ENCODE data around the gene DOK5. TPM values are rescaled to one million over a fixed set of nuclear protein-coding genes. Genes with fewer than 3 reads are reported as not detected.

The DOK5 gene
- total RNA-seq, 1 experiment from 2014 or later = 4.9 TPM

- CTCF ChIA-PET = no interaction called here
- POLR2A ChIA-PET (ENCODE audit: low non-redundant PET) = no interaction called here
Measured at GRCh38 chr20:54549658-54550326, 74.4 kb downstream of the DOK5 start.

GRCh38 chr20:54550776-54551396, 75.5 kb downstream of the DOK5 start:
- POLR2A ChIA-PET (ENCODE audit: low non-redundant PET) = no interaction called here
- H3K9me3 ChIP-seq (ENCODE audit: low read depth, low read length, poor library complexity, severe bottlenecking) = no peaks in the 10 kb centered on the region
- BruUV-seq (replicated peaks) = no TSS peak
- intact Hi-C loops (cut with micrococcal nuclease; ENCODE audit: unreplicated experiment) = no loop called here
- no peaks in the 10 kb centered on the region for H3K4me1 ChIP-seq (ENCODE audit: insufficient read depth, low read length, poor library complexity, severe bottlenecking)
- DNase-seq (ENCODE audit: low spot score) = no peak
- no peaks in the 10 kb centered on the region for H3K36me3 ChIP-seq (ENCODE audit: insufficient read depth, low read length, poor library complexity, severe bottlenecking)
- H3K27me3 ChIP-seq (replicated peaks; ENCODE audit: insufficient read depth, low read depth, low read length, poor library complexity) = no peaks in the 10 kb centered on the region
- TF ChIP-seq EZH2 (IDR thresholded peaks at IDR 0.05; ENCODE audit: borderline replicate concordance, low read depth, low read length, poor library complexity, severe bottlenecking) (no peak), CTCF (conservative IDR thresholded peaks at IDR 0.05; ENCODE audit: low read depth, low read length) (no peak)
- no peak overlapping the region for H3K4me3 ChIP-seq (ENCODE audit: low read depth, low read length, poor library complexity, severe bottlenecking)
- CTCF ChIA-PET = no interaction called here
- no peak overlapping the region for H3K27ac ChIP-seq (ENCODE audit: low read depth, low read length, poor library complexity, severe bottlenecking)

More at GRCh38 chr20:54549658-54550326, 74.4 kb downstream of the DOK5 start:
- H3K36me3 ChIP-seq (ENCODE audit: insufficient read depth, low read length, poor library complexity, severe bottlenecking) = no peaks in the 10 kb centered on the region
- H3K4me3 ChIP-seq (ENCODE audit: low read depth, low read length, poor library complexity, severe bottlenecking) = no peak overlapping the region
- H3K9me3 ChIP-seq (ENCODE audit: low read depth, low read length, poor library complexity, severe bottlenecking) = no peaks in the 10 kb centered on the region
- no peak for DNase-seq (ENCODE audit: low spot score)
- H3K4me1 ChIP-seq (ENCODE audit: insufficient read depth, low read length, poor library complexity, severe bottlenecking) = no peaks in the 10 kb centered on the region
- H3K27ac ChIP-seq (ENCODE audit: low read depth, low read length, poor library complexity, severe bottlenecking) = no peak overlapping the region
- no peaks in the 10 kb centered on the region for H3K27me3 ChIP-seq (replicated peaks; ENCODE audit: insufficient read depth, low read depth, low read length, poor library complexity)
- no TSS peak for BruUV-seq (replicated peaks)
- TF ChIP-seq CTCF (conservative IDR thresholded peaks at IDR 0.05; ENCODE audit: low read depth, low read length) = no peak
- no peak for TF ChIP-seq EZH2 (IDR thresholded peaks at IDR 0.05; ENCODE audit: borderline replicate concordance, low read depth, low read length, poor library complexity, severe bottlenecking)
- intact Hi-C loops (cut with micrococcal nuclease; ENCODE audit: unreplicated experiment) = no loop called here

DNA sequence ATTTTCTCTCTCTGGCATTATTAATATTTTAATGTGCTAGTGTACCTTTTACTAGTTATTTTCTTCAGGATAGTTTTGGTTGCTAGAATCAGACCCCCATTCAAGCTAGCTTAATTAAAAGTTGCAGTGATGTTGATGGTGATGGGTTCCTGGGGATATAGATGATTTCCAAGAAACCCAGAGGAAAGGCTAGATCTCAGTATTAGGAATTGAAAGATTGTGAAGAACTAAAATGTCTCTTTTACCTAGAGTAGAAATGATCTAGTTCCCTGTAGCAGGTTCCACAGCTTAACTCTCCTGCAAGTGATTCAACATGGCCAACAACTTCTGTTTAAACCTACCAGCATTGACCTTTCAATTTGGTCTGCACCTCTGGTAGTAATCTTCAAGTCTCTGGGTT, 78.6 kb downstream of the DOK5 start:
- Histone ChIP-seq H3K27ac (ENCODE audit: low read depth, low read length, poor library complexity, severe bottlenecking) (no peak overlapping the region), H3K9me3 (ENCODE audit: low read depth, low read length, poor library complexity, severe bottlenecking) (no peaks in the 10 kb centered on the region), H3K4me1 (ENCODE audit: insufficient read depth, low read length, poor library complexity, severe bottlenecking) (no peaks in the 10 kb centered on the region), H3K36me3 (ENCODE audit: insufficient read depth, low read length, poor library complexity, severe bottlenecking) (no peaks in the 10 kb centered on the region), H3K27me3 (replicated peaks; ENCODE audit: insufficient read depth, low read depth, low read length, poor library complexity) (no peaks in the 10 kb centered on the region), H3K4me3 (ENCODE audit: low read depth, low read length, poor library complexity, severe bottlenecking) (no peak overlapping the region)
- TF ChIP-seq CTCF (conservative IDR thresholded peaks at IDR 0.05; ENCODE audit: low read depth, low read length) (no peak), EZH2 (IDR thresholded peaks at IDR 0.05; ENCODE audit: borderline replicate concordance, low read depth, low read length, poor library complexity, severe bottlenecking) (no peak)
- intact Hi-C loops (cut with micrococcal nuclease; ENCODE audit: unreplicated experiment) = no loop called here
- CTCF ChIA-PET = no interaction called here
- DNase-seq (ENCODE audit: low spot score) = no peak
- BruUV-seq (replicated peaks) = no TSS peak
- POLR2A ChIA-PET (ENCODE audit: low non-redundant PET) = interaction anchor here (0.6 kb wide), 1 partner anchor 1611 kb away, joined by 3 read pairs; no protein-coding TSS in a partner anchor

Measured in A673 (cell line).